PFSK-1 (cell line): ENCODE data around the gene ADAMTS17.

ENCODE experiments used
- FOXP2 ChIP-seq: optimal IDR thresholded peaks from 2 replicates; pipeline ENCODE3; 2011; ENCODE audit warnings: borderline replicate concordance, control low read depth, inconsistent platforms; ENCODE audit not compliant: insufficient read depth; ENCODE audit errors: extremely low read length, extremely low read depth
- POLR2AphosphoS5 ChIP-seq: IDR thresholded peaks from 2 replicates; pipeline ENCODE4 v1.6.1; 2012; ENCODE audit warnings: low read depth, mild to moderate bottlenecking, control low read depth, low read length, moderate library complexity
- REST ChIP-seq, 2 experiments: IDR thresholded peaks; 2 replicates each; pipeline versions ENCODE4 v1.6.1 to v1.8.0; 2011 to 2012; ENCODE audit warnings: low read depth in 2 of 2, low read length in 2 of 2, control low read depth in 1 of 2, inconsistent platforms in 1 of 2, mild to moderate bottlenecking in 1 of 2, moderate library complexity in 1 of 2; ENCODE audit not compliant: insufficient read depth in 1 of 2
- TAF1 ChIP-seq: IDR thresholded peaks from 2 replicates; pipeline ENCODE4 v1.6.1; 2012; ENCODE audit warnings: low read length, control low read depth, borderline replicate concordance; ENCODE audit not compliant: insufficient read depth

- TF ChIP-seq POLR2AphosphoS5 (no peak), REST (IDR thresholded peaks at IDR 0.05; ENCODE audit: insufficient read depth in 1 of 2, low read depth in 2 of 2, low read length in 2 of 2) (no peak), FOXP2 (no peak), TAF1 (no peak)
Observed at GRCh38 chr15:99955532-99955931, 386.2 kb downstream of the ADAMTS17 start.
